ENCODE results near the gene DNAI2.

DNA sequence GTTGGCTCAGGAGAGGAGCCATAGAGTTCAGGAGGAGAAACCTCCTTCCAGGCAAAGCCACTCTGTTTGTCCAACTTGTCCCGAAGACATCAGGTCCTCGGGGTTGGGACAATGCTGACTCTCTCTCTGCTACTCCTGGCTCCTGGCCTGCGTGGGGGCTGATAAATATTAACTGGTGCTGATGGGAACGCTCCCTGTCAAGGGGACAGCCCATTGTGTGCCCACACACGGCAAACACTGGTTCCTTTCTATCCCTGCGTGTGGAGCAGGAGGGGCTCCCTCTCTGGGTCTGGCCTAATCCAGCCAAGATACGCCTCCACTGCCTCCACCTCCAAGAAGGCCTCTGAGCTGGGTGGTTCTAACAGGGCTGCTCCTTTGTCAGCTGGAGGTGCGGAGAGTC is 56.4 kb downstream of the DNAI2 start:
- TF ChIP-seq EZH2phosphoT487 (IDR thresholded peaks at IDR 0.05; ENCODE audit: borderline replicate concordance): no peak
- TF ChIP-seq, protein P1, sequence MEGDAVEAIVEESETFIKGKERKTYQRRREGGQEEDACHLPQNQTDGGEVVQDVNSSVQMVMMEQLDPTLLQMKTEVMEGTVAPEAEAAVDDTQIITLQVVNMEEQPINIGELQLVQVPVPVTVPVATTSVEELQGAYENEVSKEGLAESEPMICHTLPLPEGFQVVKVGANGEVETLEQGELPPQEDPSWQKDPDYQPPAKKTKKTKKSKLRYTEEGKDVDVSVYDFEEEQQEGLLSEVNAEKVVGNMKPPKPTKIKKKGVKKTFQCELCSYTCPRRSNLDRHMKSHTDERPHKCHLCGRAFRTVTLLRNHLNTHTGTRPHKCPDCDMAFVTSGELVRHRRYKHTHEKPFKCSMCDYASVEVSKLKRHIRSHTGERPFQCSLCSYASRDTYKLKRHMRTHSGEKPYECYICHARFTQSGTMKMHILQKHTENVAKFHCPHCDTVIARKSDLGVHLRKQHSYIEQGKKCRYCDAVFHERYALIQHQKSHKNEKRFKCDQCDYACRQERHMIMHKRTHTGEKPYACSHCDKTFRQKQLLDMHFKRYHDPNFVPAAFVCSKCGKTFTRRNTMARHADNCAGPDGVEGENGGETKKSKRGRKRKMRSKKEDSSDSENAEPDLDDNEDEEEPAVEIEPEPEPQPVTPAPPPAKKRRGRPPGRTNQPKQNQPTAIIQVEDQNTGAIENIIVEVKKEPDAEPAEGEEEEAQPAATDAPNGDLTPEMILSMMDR (conservative IDR thresholded peaks at IDR 0.05; ENCODE audit: low read length): no peak

Data from Loucy (cell line).